ENCODE data around the gene EYS. TPM values are rescaled to one million over a fixed set of nuclear protein-coding genes. Genes with fewer than 3 reads are reported as not detected.

The EYS gene
- total RNA-seq, 1 experiment from 2014 or later = not detected

- Histone ChIP-seq H3K9ac (ENCODE audit: extremely low read depth, insufficient read length, low read length) (no peak overlapping the region), H2BK15ac (ENCODE audit: low read depth, low read length) (no peak overlapping the region), H3K4me2 (ENCODE audit: insufficient read depth, insufficient read length, low read length) (no peak overlapping the region), H4K91ac (ENCODE audit: insufficient read length, low read depth, low read length) (no peak overlapping the region), H2BK5ac (ENCODE audit: insufficient read length, low read length) (no peak overlapping the region), H4K8ac (replicated peaks; ENCODE audit: insufficient read length, low read depth, low read length) (no peak overlapping the region), H4K20me1 (ENCODE audit: control insufficient read depth, insufficient read depth, insufficient read length) (no peaks in the 10 kb centered on the region), H3K27me3 (ENCODE audit: insufficient read depth, low read length) (no peaks in the 10 kb centered on the region), H2AK5ac (ENCODE audit: insufficient read length, low read length) (no peak overlapping the region), H3K14ac (ENCODE audit: insufficient read depth, low read length) (no peak overlapping the region), H3K79me2 (ENCODE audit: insufficient read depth, low read length) (no peaks in the 10 kb centered on the region), H3K23me2 (ENCODE audit: insufficient read length, low read depth, low read length, poor library complexity, severe bottlenecking) (no peaks in the 10 kb centered on the region), H3K4me1 (ENCODE audit: insufficient read depth, low read length) (no peaks in the 10 kb centered on the region), H3K79me1 (ENCODE audit: insufficient read depth, low read depth, low read length, poor library complexity, severe bottlenecking) (no peaks in the 10 kb centered on the region), H2BK120ac (ENCODE audit: low read depth, low read length, poor library complexity, severe bottlenecking) (no peak overlapping the region), H3K4ac (ENCODE audit: low read depth, low read length) (no peak overlapping the region), H3K9me3 (ENCODE audit: control insufficient read depth, low read depth, low read length) (no peaks in the 10 kb centered on the region), H3K27ac (ENCODE audit: insufficient read length, low read depth, low read length) (no peak overlapping the region), H4K5ac (ENCODE audit: insufficient read length, low read depth, low read length) (no peak overlapping the region), H3T11ph (ENCODE audit: low read length) (no peak overlapping the region), H3K23ac (ENCODE audit: insufficient read length, low read depth, low read length) (no peak overlapping the region), H3K56ac (ENCODE audit: insufficient read length, low read depth, low read length) (no peak overlapping the region), H3K18ac (ENCODE audit: insufficient read length, low read depth, low read length) (no peak overlapping the region), H2BK20ac (ENCODE audit: low read depth, low read length, poor library complexity, severe bottlenecking) (no peak overlapping the region), H2AFZ (ENCODE audit: low read length) (no peak overlapping the region), H2BK12ac (ENCODE audit: insufficient read length, low read depth, low read length) (no peak overlapping the region)
- Mint-ChIP-seq H3K4me3 (no peak overlapping the region), H3K27me3 (ENCODE audit: low read depth) (no peaks in the 10 kb centered on the region), H3K27ac (no peak overlapping the region), H3K36me3 (ENCODE audit: insufficient read depth in 1 of 3, low read depth in 3 of 3) (no peaks in the 10 kb centered on the region; a peak in 1 of 7 replicates), H3K4me1 (no peaks in the 10 kb centered on the region; a peak in 1 of 4 replicates), H3K9me3 (no peaks in the 10 kb centered on the region; a peak in 1 of 5 replicates)
- WGBS (ENCODE audit: extremely low coverage, insufficient read length, low lambda C conversion rate) = no CpG with 5 or more reads among the region's 1 CpG
- no peak for TF ChIP-seq CTCF (conservative IDR thresholded peaks at IDR 0.05)
- no peak for DNase-seq
Measured at GRCh38 chr6:64737418-64737817, 969.6 kb downstream of the EYS start.
